ENCODE results near the gene CD81.

The CD81 gene

DNA sequence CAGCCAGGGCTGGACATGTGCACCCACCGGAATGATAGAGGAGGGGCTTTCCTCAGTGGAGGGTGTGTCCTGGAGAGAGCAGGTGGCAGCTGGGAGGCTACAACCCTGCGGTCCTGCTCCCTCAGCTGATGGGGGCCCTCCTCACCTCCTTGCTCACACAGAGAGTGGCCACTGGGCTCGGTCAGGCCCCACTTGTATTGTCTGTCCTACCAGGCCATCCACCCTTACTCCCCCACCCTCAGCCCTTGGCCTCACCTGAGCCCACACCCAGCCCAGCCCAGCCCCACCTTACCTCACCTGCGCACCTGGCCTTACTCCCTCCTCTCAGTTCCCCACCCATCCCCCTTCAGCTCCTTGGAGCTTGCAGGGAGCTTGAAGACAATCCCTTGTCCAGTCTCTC lies 64.1 kb downstream of the CD81 start:
- no peak for DNase-seq

DNA sequence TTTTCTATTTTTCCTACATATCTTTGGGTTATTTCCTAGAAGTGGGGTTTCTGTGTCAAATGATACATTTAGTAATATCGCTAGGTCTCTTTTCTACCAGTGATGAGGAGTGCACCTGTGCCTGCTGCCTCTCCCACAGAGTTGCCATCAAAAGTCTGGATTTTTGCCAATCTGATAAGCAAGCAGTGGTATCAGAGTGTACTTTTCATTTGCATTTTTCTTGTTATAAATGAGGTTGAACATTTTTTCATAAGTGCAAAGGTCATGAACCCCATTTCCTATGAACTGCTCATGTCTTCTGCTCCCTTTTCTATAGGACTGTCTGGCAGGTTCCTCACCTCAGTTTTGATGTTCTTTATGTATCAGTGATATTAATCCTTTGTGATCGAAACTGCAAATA lies 65.5 kb downstream of the CD81 start:
- no peak for DNase-seq

DNA sequence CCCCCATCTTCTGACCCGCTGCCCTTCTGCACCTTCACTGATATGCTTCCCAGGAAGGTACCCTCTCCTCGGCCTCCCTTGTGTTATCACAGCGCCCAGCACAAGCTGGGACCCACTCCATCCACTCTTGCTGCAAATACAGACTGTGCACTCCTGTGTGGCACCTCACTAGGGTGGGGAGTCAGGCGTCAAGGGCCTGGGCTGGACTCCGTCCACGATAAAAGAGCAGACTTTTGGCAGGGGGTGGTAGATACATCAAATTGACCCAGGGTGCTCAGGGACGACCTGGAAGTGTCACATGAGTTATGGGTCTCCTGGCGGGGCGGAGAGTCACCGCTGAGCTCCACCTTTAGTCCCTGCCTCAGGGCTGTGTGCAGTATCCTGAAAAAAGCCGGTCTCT lies 66.3 kb downstream of the CD81 start:
- DNase-seq: no peak

DNA sequence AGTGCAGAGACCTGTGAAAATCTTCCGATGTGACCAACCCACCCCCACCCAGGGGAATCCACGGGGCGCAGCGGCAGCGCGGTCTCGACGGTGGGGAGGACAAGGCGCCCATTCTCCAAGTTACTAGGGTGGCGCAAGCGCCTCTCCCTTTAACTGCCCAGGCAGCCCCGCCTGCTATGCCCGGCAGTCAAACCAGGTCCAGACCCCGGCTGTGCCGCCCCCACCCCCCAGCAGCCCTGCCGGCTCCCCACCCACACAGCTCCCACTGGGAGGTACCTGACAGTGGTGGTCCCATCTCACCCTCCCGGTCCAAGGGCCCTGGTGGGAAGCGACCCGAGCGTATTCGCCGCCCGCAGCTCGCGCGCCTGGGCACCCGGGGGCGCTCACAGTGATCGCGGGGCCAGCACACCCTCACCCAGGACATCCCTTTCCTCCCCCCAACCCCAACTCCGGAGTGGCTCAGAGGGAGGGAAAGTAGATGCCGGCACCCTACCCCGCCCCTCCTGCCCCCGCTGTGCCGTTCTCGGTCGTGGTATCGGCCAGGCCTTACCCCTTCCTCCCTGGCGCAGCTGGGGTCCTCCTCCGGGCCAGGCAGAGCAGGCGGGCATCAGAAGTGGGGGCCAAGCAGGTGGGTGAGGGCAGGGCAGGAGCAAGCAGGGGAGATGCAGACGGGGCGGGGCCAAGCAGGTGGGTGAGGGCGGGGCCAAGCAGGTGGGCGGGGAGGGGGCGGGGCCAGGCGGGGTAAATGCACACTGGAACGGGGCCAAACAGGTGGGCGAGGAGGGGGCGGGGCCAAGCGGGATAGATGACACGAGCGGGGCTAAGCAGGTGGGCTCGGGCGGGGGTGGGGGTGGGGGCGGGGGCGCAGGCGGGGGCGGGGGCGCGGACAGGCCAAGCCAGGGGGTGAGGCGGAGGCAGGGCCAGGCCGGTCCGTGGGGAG lies 67.0 kb downstream of the CD81 start, which contains the start of gene TRPM5:
TRPM5 (minus strand) TSS at position 634 of the 940 bp plus-strand sequence. CDS start 21,478 bp downstream, outside the sequence.
- no peak for DNase-seq

DNA sequence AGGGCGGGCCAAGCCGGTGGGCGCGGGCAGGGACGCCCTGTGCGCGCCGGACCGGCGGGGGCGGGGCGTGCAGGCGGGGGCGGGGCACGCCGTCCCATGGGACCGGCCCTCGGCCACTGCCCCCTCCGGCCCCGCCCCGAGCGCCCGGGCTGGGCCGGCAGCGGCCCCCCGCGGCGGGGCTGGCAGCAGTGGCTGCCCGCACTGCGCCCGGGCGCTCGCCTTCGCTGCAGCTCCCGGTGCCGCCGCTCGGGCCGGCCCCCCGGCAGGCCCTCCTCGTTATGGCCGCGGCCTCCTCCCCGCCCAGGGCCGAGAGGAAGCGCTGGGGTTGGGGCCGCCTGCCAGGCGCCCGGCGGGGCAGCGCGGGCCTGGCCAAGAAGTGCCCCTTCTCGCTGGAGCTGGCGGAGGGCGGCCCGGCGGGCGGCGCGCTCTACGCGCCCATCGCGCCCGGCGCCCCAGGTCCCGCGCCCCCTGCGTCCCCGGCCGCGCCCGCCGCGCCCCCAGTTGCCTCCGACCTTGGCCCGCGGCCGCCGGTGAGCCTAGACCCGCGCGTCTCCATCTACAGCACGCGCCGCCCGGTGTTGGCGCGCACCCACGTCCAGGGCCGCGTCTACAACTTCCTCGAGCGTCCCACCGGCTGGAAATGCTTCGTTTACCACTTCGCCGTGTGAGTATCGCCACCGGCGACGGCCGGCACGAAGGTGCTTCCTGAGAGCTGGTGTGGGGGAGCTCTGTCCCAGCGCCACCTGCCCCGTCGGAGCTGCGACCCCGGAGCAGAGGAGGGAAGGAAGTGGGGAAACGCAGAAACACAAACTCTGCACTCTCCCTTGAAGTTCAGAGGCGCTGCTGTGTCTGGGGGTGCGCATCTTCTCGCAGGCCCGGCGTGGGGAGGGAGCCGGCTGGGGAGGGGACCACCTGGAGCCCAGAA lies 68.0 kb downstream of the CD81 start, which contains the start of gene KCNQ1:
KCNQ1 (plus strand) TSS at position 188 of the 925 bp plus-strand sequence; CDS start at position 279, 91 bp downstream.
- no peak for DNase-seq

DNA sequence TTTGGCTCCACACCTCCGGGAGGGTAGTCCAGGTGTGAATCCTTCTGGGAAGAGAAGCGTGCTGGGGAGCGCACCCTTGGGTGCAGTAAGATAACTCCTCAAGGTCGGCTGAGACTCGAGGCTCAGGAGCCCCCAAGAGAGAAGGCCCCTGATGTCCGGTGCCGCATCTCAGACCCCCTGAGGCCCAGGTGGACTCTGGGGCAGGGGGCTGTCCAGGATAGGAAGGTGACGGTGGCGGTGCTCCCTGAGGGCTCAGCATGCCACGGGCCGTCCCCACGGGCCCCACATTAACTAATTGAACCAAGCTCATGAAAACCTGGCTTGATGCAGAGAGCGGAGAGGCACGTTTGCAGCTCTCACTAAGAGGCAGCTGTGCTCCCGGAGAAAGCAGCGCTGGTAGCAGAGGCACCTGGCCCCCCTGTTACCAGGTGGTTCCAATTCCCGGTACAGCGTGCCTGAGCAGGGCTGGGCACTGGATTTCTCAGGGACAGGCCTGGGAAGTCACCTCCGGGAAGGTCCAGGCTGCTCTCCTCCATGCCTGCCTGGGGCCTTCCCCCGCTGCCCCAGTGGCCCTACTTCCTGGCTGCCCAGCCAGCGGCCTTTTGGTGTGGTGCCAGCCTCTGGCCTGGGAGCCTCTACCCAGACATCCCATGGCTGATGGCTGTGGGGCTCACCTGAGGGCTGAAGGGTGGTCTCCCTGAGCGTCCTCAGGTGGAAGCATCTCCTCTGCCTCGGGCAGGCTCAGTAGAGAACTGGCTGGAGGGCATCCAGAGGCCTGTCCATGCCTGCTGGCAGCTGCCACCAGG lies 68.8 kb downstream of the CD81 start:
- DNase-seq: no peak

DNA sequence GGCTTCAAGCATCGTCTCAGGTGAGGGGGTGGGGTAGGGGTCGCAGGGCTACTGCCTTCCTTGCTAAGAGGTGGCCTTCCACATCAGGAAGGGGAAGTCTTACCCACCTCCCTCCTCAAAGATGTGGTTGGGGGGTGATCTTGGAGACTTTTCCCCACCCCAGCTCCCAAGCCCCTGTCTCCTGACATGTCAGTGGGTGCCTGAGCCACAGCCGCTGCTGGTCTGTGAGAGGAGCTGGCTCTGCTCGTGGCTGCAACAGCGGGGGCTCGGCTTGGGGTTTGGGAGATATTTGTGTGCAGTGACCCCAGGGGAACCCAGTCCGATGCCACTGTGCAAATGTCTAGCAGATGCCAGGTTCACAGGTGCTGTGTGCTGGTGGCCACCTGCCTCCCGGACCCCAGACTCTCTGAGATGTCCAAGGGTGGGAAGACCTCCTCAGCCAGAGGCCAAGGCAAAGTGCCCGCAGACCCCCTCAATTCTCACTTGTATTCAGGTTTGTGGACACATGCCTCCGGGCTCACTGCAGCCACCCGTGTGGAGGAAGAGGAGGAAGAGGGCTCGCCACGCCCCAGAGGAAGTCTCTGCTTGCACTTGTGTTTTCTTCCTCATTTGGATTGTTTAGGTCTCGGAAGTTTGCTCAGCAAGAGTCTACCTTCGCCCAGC lies 69.6 kb downstream of the CD81 start:
- DNase-seq: no peak
